HEK293T (cell line): ENCODE results near the gene ANGEL1.

ENCODE experiments used
- HDGF ChIP-seq: fragments of 450-650 bp; IDR thresholded peaks from 2 replicates; pipeline ENCODE4 v1.6.1; 2017; ENCODE audit warnings: antibody characterized with exemption, borderline replicate concordance
- NFRKB ChIP-seq: fragments of 450-650 bp; IDR thresholded peaks from 2 replicates; pipeline ENCODE4 v1.6.1; 2016; ENCODE audit warnings: mild to moderate bottlenecking, moderate library complexity
- TARDBP ChIP-seq: fragments of 450-650 bp; IDR thresholded peaks from 2 replicates; pipeline ENCODE4 v1.6.1; 2016

GRCh38 chr14:76763096-76764041 is 49.3 kb downstream of the ANGEL1 start:
- no peak for TF ChIP-seq HDGF
- TF ChIP-seq NFRKB: no peak
- no peak for TF ChIP-seq TARDBP
